ENCODE results near the gene CAMP. TPM values are rescaled to one million over a fixed set of nuclear protein-coding genes. Genes with fewer than 3 reads are reported as not detected.
"Not testable (repeated sequence)": the region's sequence is repeated elsewhere in the genome, so short reads cannot be mapped to it uniquely, and the experiment has no call there.

CAMP gene
- polyA plus RNA-seq, 3 donors = 2.1 to 5.1 (median 3.4) TPM

- Histone ChIP-seq H3K27ac (ENCODE audit: low read depth in 1 of 2, low read length in 2 of 2) (no peak overlapping the region), H4K20me1 (ENCODE audit: insufficient read depth, low read length) (no peaks in the 10 kb centered on the region), H3K9ac (ENCODE audit: insufficient read depth, low read length, poor library complexity, severe bottlenecking) (no peak overlapping the region), H3K9me3 (replicated peaks in 1 of 2; ENCODE audit: control insufficient read depth in 1 of 2, insufficient read depth in 1 of 2, low read length in 2 of 2) (no peaks in the 10 kb centered on the region), H3K27me3 (ENCODE audit: control insufficient read depth in 2 of 2, insufficient read depth in 2 of 2, low read length in 2 of 2) (no peaks in the 10 kb centered on the region), H3K4me1 (ENCODE audit: control insufficient read depth in 1 of 2, insufficient read depth in 2 of 2, low read length in 2 of 2) (no peaks in the 10 kb centered on the region), H3K36me3 (replicated peaks in 1 of 2; ENCODE audit: control insufficient read depth in 1 of 2, insufficient read depth in 2 of 2, low read length in 2 of 2) (no peaks in the 10 kb centered on the region), H3K4me2 (replicated peaks; ENCODE audit: extremely low read depth, low read length, poor library complexity, severe bottlenecking) (no peak overlapping the region), H2AFZ (ENCODE audit: insufficient read depth, low read depth, low read length, poor library complexity, severe bottlenecking) (no peak overlapping the region), H3K4me3 (replicated peaks in 1 of 3; ENCODE audit: low read depth in 2 of 3, low read length in 3 of 3) (no peak overlapping the region), H3K79me2 (ENCODE audit: insufficient read depth, low read length) (no peaks in the 10 kb centered on the region)
- H3K9me3 Mint-ChIP-seq = peaks cover 0 to 3% (median 0%) of the 10 kb centered on the region in 7 donors
- H3K27me3 Mint-ChIP-seq (ENCODE audit: low read depth in 3 of 3) = peaks cover 2 to 4% (median 4%) of the 10 kb centered on the region in 3 donors
- DNase-seq = no peak
- intact Hi-C loops (cut with micrococcal nuclease) = no loop called here
- TF ChIP-seq CTCF (IDR thresholded peaks at IDR 0.05) = no peak
- WGBS (ENCODE audit: insufficient coverage) = 100% methylated on average over 2 of the region's 3 CpGs
- no peak overlapping the region for H3K4me3 Mint-ChIP-seq
- peaks cover 3% of the 10 kb centered on the region for H3K4me1 Mint-ChIP-seq
- H3K36me3 Mint-ChIP-seq = no peaks in the 10 kb centered on the region
- H3K27ac Mint-ChIP-seq = peak overlapping the region in 1 of 7 donors; percentile 85
Measured at GRCh38 chr3:48208076-48208475, 15.2 kb upstream of the CAMP start.

GRCh38 chr3:48209445-48209844, 13.8 kb upstream of the CAMP start:
- intact Hi-C loops (cut with micrococcal nuclease) = no loop called here
- no peaks in the 10 kb centered on the region for H3K36me3 ChIP-seq (replicated peaks in 1 of 2; ENCODE audit: control insufficient read depth in 1 of 2, insufficient read depth in 2 of 2, low read length in 2 of 2)
- 100% methylated on average over 1 of the region's 4 CpGs for WGBS (ENCODE audit: insufficient coverage)
- no peak overlapping the region for H3K27ac Mint-ChIP-seq
- no peak overlapping the region for H3K4me2 ChIP-seq (replicated peaks; ENCODE audit: extremely low read depth, low read length, poor library complexity, severe bottlenecking)
- no peak overlapping the region for H3K4me3 ChIP-seq (replicated peaks in 1 of 3; ENCODE audit: low read depth in 2 of 3, low read length in 3 of 3)
- peaks cover 3% of the 10 kb centered on the region for H3K4me1 Mint-ChIP-seq
- no peaks in the 10 kb centered on the region for H3K27me3 ChIP-seq (ENCODE audit: control insufficient read depth in 2 of 2, insufficient read depth in 2 of 2, low read length in 2 of 2)
- no peak overlapping the region for H3K9ac ChIP-seq (ENCODE audit: insufficient read depth, low read length, poor library complexity, severe bottlenecking)
- no peaks in the 10 kb centered on the region for H3K79me2 ChIP-seq (ENCODE audit: insufficient read depth, low read length)
- TF ChIP-seq CTCF (IDR thresholded peaks at IDR 0.05) = no peak
- no peaks in the 10 kb centered on the region for H3K36me3 Mint-ChIP-seq
- no peak for DNase-seq
- H2AFZ ChIP-seq (ENCODE audit: insufficient read depth, low read depth, low read length, poor library complexity, severe bottlenecking) = no peak overlapping the region
- H3K9me3 ChIP-seq (replicated peaks in 1 of 2; ENCODE audit: control insufficient read depth in 1 of 2, insufficient read depth in 1 of 2, low read length in 2 of 2) = no peaks in the 10 kb centered on the region
- H4K20me1 ChIP-seq (ENCODE audit: insufficient read depth, low read length) = no peaks in the 10 kb centered on the region
- no peak overlapping the region for H3K4me3 Mint-ChIP-seq
- no peaks in the 10 kb centered on the region for H3K4me1 ChIP-seq (ENCODE audit: control insufficient read depth in 1 of 2, insufficient read depth in 2 of 2, low read length in 2 of 2)
- no peak overlapping the region for H3K27ac ChIP-seq (ENCODE audit: low read depth in 1 of 2, low read length in 2 of 2)
- H3K9me3 Mint-ChIP-seq = peaks cover 0 to 3% (median 0%) of the 10 kb centered on the region in 7 donors
- peaks cover 3 to 4% (median 4%) of the 10 kb centered on the region in 3 donors for H3K27me3 Mint-ChIP-seq (ENCODE audit: low read depth in 3 of 3)

GRCh38 chr3:48210534-48210933, 12.8 kb upstream of the CAMP start:
- H3K27me3 ChIP-seq (ENCODE audit: control insufficient read depth in 2 of 2, insufficient read depth in 2 of 2, low read length in 2 of 2); H3K9ac ChIP-seq (ENCODE audit: insufficient read depth, low read length, poor library complexity, severe bottlenecking); H3K27ac Mint-ChIP-seq; H3K27me3 Mint-ChIP-seq (ENCODE audit: low read depth in 3 of 3); DNase-seq; H3K4me3 ChIP-seq (replicated peaks in 1 of 3; ENCODE audit: low read depth in 2 of 3, low read length in 3 of 3); H3K9me3 Mint-ChIP-seq; H2AFZ ChIP-seq (ENCODE audit: insufficient read depth, low read depth, low read length, poor library complexity, severe bottlenecking); intact Hi-C loops (cut with micrococcal nuclease); H3K9me3 ChIP-seq (replicated peaks in 1 of 2; ENCODE audit: control insufficient read depth in 1 of 2, insufficient read depth in 1 of 2, low read length in 2 of 2); H3K27ac ChIP-seq (ENCODE audit: low read depth in 1 of 2, low read length in 2 of 2); H3K4me2 ChIP-seq (replicated peaks; ENCODE audit: extremely low read depth, low read length, poor library complexity, severe bottlenecking); H3K4me1 ChIP-seq (ENCODE audit: control insufficient read depth in 1 of 2, insufficient read depth in 2 of 2, low read length in 2 of 2); H3K79me2 ChIP-seq (ENCODE audit: insufficient read depth, low read length); H4K20me1 ChIP-seq (ENCODE audit: insufficient read depth, low read length); H3K36me3 Mint-ChIP-seq; H3K36me3 ChIP-seq (replicated peaks in 1 of 2; ENCODE audit: control insufficient read depth in 1 of 2, insufficient read depth in 2 of 2, low read length in 2 of 2): not testable (repeated sequence)
- peak overlapping the region in 1 of 2 donors; percentile 4 for H3K4me3 Mint-ChIP-seq
- 89% methylated on average over 11 of the region's 48 CpGs for WGBS (ENCODE audit: insufficient coverage)
- peaks cover 10% of the 10 kb centered on the region for H3K4me1 Mint-ChIP-seq

Data from CD14-positive monocyte (primary cell).